GM23338 (cell line): ENCODE results near the gene RPL28. TPM values are rescaled to one million over a fixed set of nuclear protein-coding genes. Genes with fewer than 3 reads are reported as not detected.

Experiments
- ATAC-seq: fragments of 200-7000 bp; cut with Tn5 transposase; 3 replicates; pipeline ENCODE4 v1.9.1; 2020
- DNase-seq: peaks from one replicate; pipeline ENCODE4 v3.0.0-alpha.2; 2015; ENCODE audit warnings: low spot score
- H2AFZ ChIP-seq: fragments of 200-600 bp; sonication (generic); 2 replicates; pipeline ENCODE4 v1.8.0; 2016; ENCODE audit warnings: antibody characterized with exemption, mild to moderate bottlenecking, moderate library complexity
- H3F3A ChIP-seq: fragments of 200-600 bp; sonication (generic); replicated peaks from 2 replicates; pipeline ENCODE4 v1.8.0; 2017; ENCODE audit warnings: antibody characterized with exemption, mixed run types, low read depth
- H3K27ac ChIP-seq: fragments of 200-600 bp; sonication (generic); 2 replicates; pipeline ENCODE4 v1.6.1; 2016; ENCODE audit warnings: low read depth
- H3K27me3 ChIP-seq: fragments of 200-600 bp; sonication (generic); 2 replicates; pipeline ENCODE4 v1.8.0; 2016; ENCODE audit warnings: mild to moderate bottlenecking, mixed run types, moderate library complexity; ENCODE audit not compliant: insufficient read depth
- H3K36me3 ChIP-seq: fragments of 200-600 bp; sonication (generic); 2 replicates; pipeline ENCODE4 v1.8.0; 2016; ENCODE audit warnings: mild to moderate bottlenecking; ENCODE audit not compliant: insufficient read depth
- H3K4me1 ChIP-seq: fragments of 200-600 bp; sonication (generic); 2 replicates; pipeline ENCODE4 v1.8.0; 2016; ENCODE audit warnings: mild to moderate bottlenecking, moderate library complexity; ENCODE audit not compliant: insufficient read depth
- H3K4me2 ChIP-seq: fragments of 200-600 bp; sonication (generic); 2 replicates; pipeline ENCODE4 v1.7.1; 2017; ENCODE audit warnings: mixed run types
- H3K4me3 ChIP-seq: fragments of 200-600 bp; sonication (generic); 2 replicates; pipeline ENCODE4 v1.6.1; 2016; ENCODE audit warnings: mixed run types
- H3K79me2 ChIP-seq: fragments of 200-600 bp; sonication (generic); replicated peaks from 2 replicates; pipeline ENCODE4 v1.8.0; 2017; ENCODE audit warnings: mild to moderate bottlenecking; ENCODE audit not compliant: insufficient read depth
- H3K9me2 ChIP-seq: fragments of 200-600 bp; sonication (generic); 2 replicates; pipeline ENCODE4 v1.8.0; 2017; ENCODE audit not compliant: insufficient read depth
- H4K20me1 ChIP-seq: fragments of 200-600 bp; sonication (generic); replicated peaks from 2 replicates; pipeline ENCODE4 v1.8.0; 2017; ENCODE audit warnings: mild to moderate bottlenecking; ENCODE audit not compliant: insufficient read depth
- H3K27ac Mint-ChIP-seq: 2 replicates; pipeline ENCODE4 v1.8.0; 2020; ENCODE audit warnings: inconsistent platforms, mild to moderate bottlenecking, moderate library complexity, mixed read lengths
- H3K27me3 Mint-ChIP-seq: 3 replicates; pipeline ENCODE4 v1.8.0; 2022; ENCODE audit warnings: low read depth, mild to moderate bottlenecking, moderate library complexity, mixed read lengths, inconsistent platforms; ENCODE audit not compliant: insufficient read depth, poor library complexity
- H3K36me3 Mint-ChIP-seq: 3 replicates; pipeline ENCODE4 v1.8.0; 2021; ENCODE audit warnings: low read depth, mild to moderate bottlenecking, inconsistent platforms, moderate library complexity, mixed read lengths
- H3K4me1 Mint-ChIP-seq: 3 replicates; pipeline ENCODE4 v1.8.0; 2020; ENCODE audit warnings: mild to moderate bottlenecking, inconsistent platforms, mixed read lengths
- H3K4me3 Mint-ChIP-seq: 3 replicates; pipeline ENCODE4 v1.8.0; 2021; ENCODE audit warnings: moderate library complexity, mild to moderate bottlenecking, inconsistent platforms, mixed read lengths
- H3K9me3 Mint-ChIP-seq: 3 replicates; pipeline ENCODE4 v1.8.0; 2020; ENCODE audit warnings: moderate library complexity, mild to moderate bottlenecking, inconsistent platforms, mixed read lengths
- CREB1 ChIP-seq: fragments of 250-450 bp; sonication (Bioruptor Pico); IDR thresholded peaks from 2 replicates; pipeline ENCODE4 v1.5.0; 2020; ENCODE audit warnings: low read depth, mild to moderate bottlenecking, moderate library complexity
- EZH2 ChIP-seq: fragments of 200-600 bp; sonication (generic); IDR thresholded peaks from one replicate; pipeline ENCODE4 v1.8.0; 2017; ENCODE audit warnings: antibody characterized with exemption, mild to moderate bottlenecking, low read depth; ENCODE audit not compliant: unreplicated experiment
- EZH2phosphoT487 ChIP-seq: fragments of 200-600 bp; sonication (generic); IDR thresholded peaks from one replicate; pipeline ENCODE4 v1.8.1; 2018; ENCODE audit warnings: antibody characterized with exemption; ENCODE audit not compliant: unreplicated experiment
- JUNB ChIP-seq: IDR thresholded peaks from one replicate; pipeline ENCODE4 v1.6.1; 2016; ENCODE audit warnings: antibody characterized with exemption; ENCODE audit not compliant: unreplicated experiment
- NANOG ChIP-seq: IDR thresholded peaks from 2 replicates; pipeline ENCODE4 v1.6.1; 2016; ENCODE audit warnings: antibody characterized with exemption, borderline replicate concordance
- POLR2AphosphoS5 ChIP-seq: IDR thresholded peaks from 2 replicates; pipeline ENCODE4 v1.6.1; 2016; ENCODE audit warnings: antibody characterized with exemption, low read depth
- STAT1 ChIP-seq: IDR thresholded peaks from one replicate; pipeline ENCODE4 v1.6.1; 2016; ENCODE audit warnings: antibody characterized with exemption; ENCODE audit not compliant: unreplicated experiment
- ZNF114 ChIP-seq: fragments of 250-450 bp; sonication (Bioruptor Pico); IDR thresholded peaks from 2 replicates; pipeline ENCODE4 v1.5.0; 2020; ENCODE audit warnings: mild to moderate bottlenecking, moderate library complexity
- ZNF331 ChIP-seq: fragments of 250-450 bp; sonication (Bioruptor Pico); IDR thresholded peaks from 2 replicates; pipeline ENCODE4 v1.5.0; 2020; ENCODE audit warnings: low read depth, mild to moderate bottlenecking, moderate library complexity
- polyA plus RNA-seq: library from polyadenylated mRNA; unstranded; fragments of >200 nt; fragmentation: Nextera tagmentation; extraction: Ambion mirVana; gene quantifications from 2 replicates; pipeline ENCODE4 v1.2.1, GENCODE V29; 2016
- total RNA-seq: library from RNA; depleted of rRNA; stranded (reverse); fragments of >200 nt; shearing (Covaris generic); gene quantifications from 2 replicates; pipeline ENCODE4 v1.2.3, GENCODE V29; 2014
- TF ChIP-seq, protein P1 (sequence below): fragments of 250-450 bp; sonication (Bioruptor Pico); IDR thresholded peaks from 2 replicates; pipeline ENCODE4 v1.5.0; 2020; ENCODE audit warnings: mild to moderate bottlenecking, moderate library complexity
- TF ChIP-seq, protein P2 (sequence below): IDR thresholded peaks from 2 replicates; pipeline ENCODE4 v1.6.1; 2016; ENCODE audit warnings: antibody characterized with exemption
- TF ChIP-seq, protein P3 (sequence below): IDR thresholded peaks from one replicate; pipeline ENCODE4 v1.6.1; 2018; ENCODE audit warnings: antibody characterized with exemption; ENCODE audit not compliant: unreplicated experiment
- TF ChIP-seq, protein P4 (sequence below), 2 experiments: fragments of 200-600 bp in 1 of 2; sonication (generic) in 1 of 2; conservative IDR thresholded peaks; 2 replicates each; pipeline versions ENCODE4 v1.5.1 to v1.6.1; 2016 to 2017; ENCODE audit warnings: antibody characterized with exemption in 2 of 2, low read depth in 2 of 2, mild to moderate bottlenecking in 2 of 2, moderate library complexity in 1 of 2

RPL28 gene
- total and polyA plus RNA-seq, 2 experiments from 2014 or later = 737 to 1,528 TPM

DNA sequence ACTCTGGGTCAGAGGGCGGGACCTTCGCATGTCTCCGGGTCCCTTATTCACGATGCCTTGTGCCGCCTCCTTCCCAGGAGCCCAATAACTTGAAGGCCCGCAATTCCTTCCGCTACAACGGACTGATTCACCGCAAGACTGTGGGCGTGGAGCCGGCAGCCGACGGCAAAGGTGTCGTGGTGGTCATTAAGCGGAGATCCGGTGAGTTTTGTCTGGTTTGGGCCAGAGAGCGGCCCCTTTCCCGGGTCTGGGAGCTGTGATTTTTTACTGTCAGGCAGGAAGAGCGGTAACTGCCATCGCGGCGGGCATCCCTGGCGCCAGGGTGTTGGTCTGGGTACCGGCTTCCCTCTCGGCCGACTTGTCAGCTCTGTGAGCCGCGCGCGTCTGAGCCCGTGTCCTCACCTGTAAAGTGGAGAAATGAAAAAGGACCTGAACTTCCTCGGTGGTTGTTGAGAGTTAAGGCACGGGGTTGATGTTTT lies 800 bp downstream of the RPL28 start:
- H3K27ac ChIP-seq = 0 out of 2 replicates have a peak overlapping the region, but pooled peaks have one; percentile 21
- H3K27me3 Mint-ChIP-seq = peaks cover 54% of the 10 kb centered on the region
- H3K4me3 Mint-ChIP-seq = peak overlapping the region; percentile 99
- TF ChIP-seq ZNF331 (no peak), EZH2 (no peak), ZNF114 (no peak), JUNB (no peak), POLR2AphosphoS5 (no peak), NANOG (no peak), CREB1 (CRISPR knock-in tag) (no peak), EZH2phosphoT487 (no peak), STAT1 (no peak)
- TF ChIP-seq, protein P1, sequence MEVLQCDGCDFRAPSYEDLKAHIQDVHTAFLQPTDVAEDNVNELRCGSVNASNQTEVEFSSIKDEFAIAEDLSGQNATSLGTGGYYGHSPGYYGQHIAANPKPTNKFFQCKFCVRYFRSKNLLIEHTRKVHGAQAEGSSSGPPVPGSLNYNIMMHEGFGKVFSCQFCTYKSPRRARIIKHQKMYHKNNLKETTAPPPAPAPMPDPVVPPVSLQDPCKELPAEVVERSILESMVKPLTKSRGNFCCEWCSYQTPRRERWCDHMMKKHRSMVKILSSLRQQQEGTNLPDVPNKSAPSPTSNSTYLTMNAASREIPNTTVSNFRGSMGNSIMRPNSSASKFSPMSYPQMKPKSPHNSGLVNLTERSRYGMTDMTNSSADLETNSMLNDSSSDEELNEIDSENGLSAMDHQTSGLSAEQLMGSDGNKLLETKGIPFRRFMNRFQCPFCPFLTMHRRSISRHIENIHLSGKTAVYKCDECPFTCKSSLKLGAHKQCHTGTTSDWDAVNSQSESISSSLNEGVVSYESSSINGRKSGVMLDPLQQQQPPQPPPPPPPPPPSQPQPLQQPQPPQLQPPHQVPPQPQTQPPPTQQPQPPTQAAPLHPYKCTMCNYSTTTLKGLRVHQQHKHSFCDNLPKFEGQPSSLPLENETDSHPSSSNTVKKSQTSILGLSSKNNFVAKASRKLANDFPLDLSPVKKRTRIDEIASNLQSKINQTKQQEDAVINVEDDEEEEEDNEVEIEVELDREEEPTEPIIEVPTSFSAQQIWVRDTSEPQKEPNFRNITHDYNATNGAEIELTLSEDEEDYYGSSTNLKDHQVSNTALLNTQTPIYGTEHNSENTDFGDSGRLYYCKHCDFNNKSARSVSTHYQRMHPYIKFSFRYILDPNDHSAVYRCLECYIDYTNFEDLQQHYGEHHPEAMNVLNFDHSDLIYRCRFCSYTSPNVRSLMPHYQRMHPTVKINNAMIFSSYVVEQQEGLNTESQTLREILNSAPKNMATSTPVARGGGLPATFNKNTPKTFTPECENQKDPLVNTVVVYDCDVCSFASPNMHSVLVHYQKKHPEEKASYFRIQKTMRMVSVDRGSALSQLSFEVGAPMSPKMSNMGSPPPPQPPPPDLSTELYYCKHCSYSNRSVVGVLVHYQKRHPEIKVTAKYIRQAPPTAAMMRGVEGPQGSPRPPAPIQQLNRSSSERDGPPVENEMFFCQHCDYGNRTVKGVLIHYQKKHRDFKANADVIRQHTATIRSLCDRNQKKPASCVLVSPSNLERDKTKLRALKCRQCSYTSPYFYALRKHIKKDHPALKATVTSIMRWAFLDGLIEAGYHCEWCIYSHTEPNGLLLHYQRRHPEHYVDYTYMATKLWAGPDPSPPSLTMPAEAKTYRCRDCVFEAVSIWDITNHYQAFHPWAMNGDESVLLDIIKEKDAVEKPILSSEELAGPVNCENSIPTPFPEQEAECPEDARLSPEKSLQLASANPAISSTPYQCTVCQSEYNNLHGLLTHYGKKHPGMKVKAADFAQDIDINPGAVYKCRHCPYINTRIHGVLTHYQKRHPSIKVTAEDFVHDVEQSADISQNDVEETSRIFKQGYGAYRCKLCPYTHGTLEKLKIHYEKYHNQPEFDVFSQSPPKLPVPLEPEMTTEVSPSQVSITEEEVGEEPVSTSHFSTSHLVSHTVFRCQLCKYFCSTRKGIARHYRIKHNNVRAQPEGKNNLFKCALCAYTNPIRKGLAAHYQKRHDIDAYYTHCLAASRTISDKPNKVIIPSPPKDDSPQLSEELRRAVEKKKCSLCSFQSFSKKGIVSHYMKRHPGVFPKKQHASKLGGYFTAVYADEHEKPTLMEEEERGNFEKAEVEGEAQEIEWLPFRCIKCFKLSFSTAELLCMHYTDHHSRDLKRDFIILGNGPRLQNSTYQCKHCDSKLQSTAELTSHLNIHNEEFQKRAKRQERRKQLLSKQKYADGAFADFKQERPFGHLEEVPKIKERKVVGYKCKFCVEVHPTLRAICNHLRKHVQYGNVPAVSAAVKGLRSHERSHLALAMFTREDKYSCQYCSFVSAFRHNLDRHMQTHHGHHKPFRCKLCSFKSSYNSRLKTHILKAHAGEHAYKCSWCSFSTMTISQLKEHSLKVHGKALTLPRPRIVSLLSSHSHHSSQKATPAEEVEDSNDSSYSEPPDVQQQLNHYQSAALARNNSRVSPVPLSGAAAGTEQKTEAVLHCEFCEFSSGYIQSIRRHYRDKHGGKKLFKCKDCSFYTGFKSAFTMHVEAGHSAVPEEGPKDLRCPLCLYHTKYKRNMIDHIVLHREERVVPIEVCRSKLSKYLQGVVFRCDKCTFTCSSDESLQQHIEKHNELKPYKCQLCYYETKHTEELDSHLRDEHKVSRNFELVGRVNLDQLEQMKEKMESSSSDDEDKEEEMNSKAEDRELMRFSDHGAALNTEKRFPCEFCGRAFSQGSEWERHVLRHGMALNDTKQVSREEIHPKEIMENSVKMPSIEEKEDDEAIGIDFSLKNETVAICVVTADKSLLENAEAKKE (CRISPR knock-in tag) = no peak
- TF ChIP-seq, protein P2, sequence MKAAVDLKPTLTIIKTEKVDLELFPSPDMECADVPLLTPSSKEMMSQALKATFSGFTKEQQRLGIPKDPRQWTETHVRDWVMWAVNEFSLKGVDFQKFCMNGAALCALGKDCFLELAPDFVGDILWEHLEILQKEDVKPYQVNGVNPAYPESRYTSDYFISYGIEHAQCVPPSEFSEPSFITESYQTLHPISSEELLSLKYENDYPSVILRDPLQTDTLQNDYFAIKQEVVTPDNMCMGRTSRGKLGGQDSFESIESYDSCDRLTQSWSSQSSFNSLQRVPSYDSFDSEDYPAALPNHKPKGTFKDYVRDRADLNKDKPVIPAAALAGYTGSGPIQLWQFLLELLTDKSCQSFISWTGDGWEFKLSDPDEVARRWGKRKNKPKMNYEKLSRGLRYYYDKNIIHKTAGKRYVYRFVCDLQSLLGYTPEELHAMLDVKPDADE = no peak
- TF ChIP-seq, protein P3, sequence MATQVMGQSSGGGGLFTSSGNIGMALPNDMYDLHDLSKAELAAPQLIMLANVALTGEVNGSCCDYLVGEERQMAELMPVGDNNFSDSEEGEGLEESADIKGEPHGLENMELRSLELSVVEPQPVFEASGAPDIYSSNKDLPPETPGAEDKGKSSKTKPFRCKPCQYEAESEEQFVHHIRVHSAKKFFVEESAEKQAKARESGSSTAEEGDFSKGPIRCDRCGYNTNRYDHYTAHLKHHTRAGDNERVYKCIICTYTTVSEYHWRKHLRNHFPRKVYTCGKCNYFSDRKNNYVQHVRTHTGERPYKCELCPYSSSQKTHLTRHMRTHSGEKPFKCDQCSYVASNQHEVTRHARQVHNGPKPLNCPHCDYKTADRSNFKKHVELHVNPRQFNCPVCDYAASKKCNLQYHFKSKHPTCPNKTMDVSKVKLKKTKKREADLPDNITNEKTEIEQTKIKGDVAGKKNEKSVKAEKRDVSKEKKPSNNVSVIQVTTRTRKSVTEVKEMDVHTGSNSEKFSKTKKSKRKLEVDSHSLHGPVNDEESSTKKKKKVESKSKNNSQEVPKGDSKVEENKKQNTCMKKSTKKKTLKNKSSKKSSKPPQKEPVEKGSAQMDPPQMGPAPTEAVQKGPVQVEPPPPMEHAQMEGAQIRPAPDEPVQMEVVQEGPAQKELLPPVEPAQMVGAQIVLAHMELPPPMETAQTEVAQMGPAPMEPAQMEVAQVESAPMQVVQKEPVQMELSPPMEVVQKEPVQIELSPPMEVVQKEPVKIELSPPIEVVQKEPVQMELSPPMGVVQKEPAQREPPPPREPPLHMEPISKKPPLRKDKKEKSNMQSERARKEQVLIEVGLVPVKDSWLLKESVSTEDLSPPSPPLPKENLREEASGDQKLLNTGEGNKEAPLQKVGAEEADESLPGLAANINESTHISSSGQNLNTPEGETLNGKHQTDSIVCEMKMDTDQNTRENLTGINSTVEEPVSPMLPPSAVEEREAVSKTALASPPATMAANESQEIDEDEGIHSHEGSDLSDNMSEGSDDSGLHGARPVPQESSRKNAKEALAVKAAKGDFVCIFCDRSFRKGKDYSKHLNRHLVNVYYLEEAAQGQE = no peak
- TF ChIP-seq, protein P4, sequence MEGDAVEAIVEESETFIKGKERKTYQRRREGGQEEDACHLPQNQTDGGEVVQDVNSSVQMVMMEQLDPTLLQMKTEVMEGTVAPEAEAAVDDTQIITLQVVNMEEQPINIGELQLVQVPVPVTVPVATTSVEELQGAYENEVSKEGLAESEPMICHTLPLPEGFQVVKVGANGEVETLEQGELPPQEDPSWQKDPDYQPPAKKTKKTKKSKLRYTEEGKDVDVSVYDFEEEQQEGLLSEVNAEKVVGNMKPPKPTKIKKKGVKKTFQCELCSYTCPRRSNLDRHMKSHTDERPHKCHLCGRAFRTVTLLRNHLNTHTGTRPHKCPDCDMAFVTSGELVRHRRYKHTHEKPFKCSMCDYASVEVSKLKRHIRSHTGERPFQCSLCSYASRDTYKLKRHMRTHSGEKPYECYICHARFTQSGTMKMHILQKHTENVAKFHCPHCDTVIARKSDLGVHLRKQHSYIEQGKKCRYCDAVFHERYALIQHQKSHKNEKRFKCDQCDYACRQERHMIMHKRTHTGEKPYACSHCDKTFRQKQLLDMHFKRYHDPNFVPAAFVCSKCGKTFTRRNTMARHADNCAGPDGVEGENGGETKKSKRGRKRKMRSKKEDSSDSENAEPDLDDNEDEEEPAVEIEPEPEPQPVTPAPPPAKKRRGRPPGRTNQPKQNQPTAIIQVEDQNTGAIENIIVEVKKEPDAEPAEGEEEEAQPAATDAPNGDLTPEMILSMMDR (conservative IDR thresholded peaks at IDR 0.05; ENCODE audit: low read depth in 2 of 2) = no peak
- peaks cover 57% of the 10 kb centered on the region for H3K36me3 Mint-ChIP-seq
- peaks cover 11% of the 10 kb centered on the region; the same call in 1 of the 2 replicates for H3K36me3 ChIP-seq
- peaks cover 57% of the 10 kb centered on the region for H3K4me1 ChIP-seq
- H3K9me3 Mint-ChIP-seq = peaks cover 5% of the 10 kb centered on the region
- peaks cover 57% of the 10 kb centered on the region for H3K4me1 Mint-ChIP-seq
- DNase-seq = no peak
- H3K4me3 ChIP-seq = peak overlapping the region; percentile 99
- H3K27ac Mint-ChIP-seq = peak overlapping the region; percentile 98
- peaks cover 46% of the 10 kb centered on the region for H4K20me1 ChIP-seq
- no peaks in the 10 kb centered on the region for H3K9me2 ChIP-seq
- ATAC-seq = no peak
- peaks cover 33% of the 10 kb centered on the region for H3K79me2 ChIP-seq
- H2AFZ ChIP-seq = no peak overlapping the region
- H3K27me3 ChIP-seq = peaks cover 12% of the 10 kb centered on the region
- H3F3A ChIP-seq = peaks cover 63% of the 10 kb centered on the region
- H3K4me2 ChIP-seq = peak overlapping the region; percentile 97
